Measurements from ENCODE around the gene ADM.

- TF ChIP-seq CTCF (IDR thresholded peaks at IDR 0.05) (peak; percentile 84), ZFX (IDR thresholded peaks at IDR 0.05; ENCODE audit: borderline replicate concordance) (no peak)
These were observed at the start of gene ADM for GRCh38 chr11:10304495-10305261.
